A673 (cell line): ENCODE results near the gene LTB4R. TPM values are rescaled to one million over a fixed set of nuclear protein-coding genes. Genes with fewer than 3 reads are reported as not detected.

Source experiments
- BruUV-seq: library from RNA; stranded (reverse); fragments of 400-500 nt; replicated peaks from 2 replicates; lab custom pipeline; 2021; lab: Mats Ljungman, UMichigan
- CTCF ChIA-PET: fragments of 300-600 bp; sonication (Branson Sonifier 250); formaldehyde crosslinking; loops from one replicate; lab custom pipeline; 2022; ENCODE audit warnings: antibody characterized with exemption; lab: Charles Lee
- POLR2A ChIA-PET: fragments of 300-600 bp; sonication (Branson Sonifier 250); formaldehyde crosslinking; loops from one replicate; lab custom pipeline; 2022; ENCODE audit warnings: antibody characterized with exemption; ENCODE audit not compliant: low non-redundant PET; lab: Charles Lee
- DNase-seq: peaks from one replicate; pipeline ENCODE4 v3.0.0-alpha.2; 2015; ENCODE audit warnings: low spot score
- H3K27ac ChIP-seq: fragments of 200-600 bp; sonication (generic); 2 replicates; pipeline ENCODE4 v1.5.1; 2016; ENCODE audit warnings: mixed run types, low read depth, mild to moderate bottlenecking, mixed read lengths, antibody characterized with exemption, low read length; ENCODE audit not compliant: poor library complexity, severe bottlenecking
- H3K27me3 ChIP-seq: fragments of 200-600 bp; sonication (generic); replicated peaks from 2 replicates; pipeline ENCODE4 v1.6.1; 2017; ENCODE audit warnings: mixed run types, low read depth, mild to moderate bottlenecking, mixed read lengths, antibody characterized with exemption, low read length; ENCODE audit not compliant: insufficient read depth, poor library complexity
- H3K36me3 ChIP-seq: fragments of 200-600 bp; sonication (generic); 2 replicates; pipeline ENCODE4 v1.6.1; 2016; ENCODE audit warnings: mixed run types, mild to moderate bottlenecking, mixed read lengths, antibody characterized with exemption, low read length; ENCODE audit not compliant: insufficient read depth, poor library complexity, severe bottlenecking
- H3K4me1 ChIP-seq: fragments of 200-600 bp; sonication (generic); 2 replicates; pipeline ENCODE4 v1.6.1; 2017; ENCODE audit warnings: mixed run types, mild to moderate bottlenecking, mixed read lengths, antibody characterized with exemption, low read length; ENCODE audit not compliant: insufficient read depth, poor library complexity, severe bottlenecking
- H3K4me3 ChIP-seq: fragments of 200-600 bp; sonication (generic); 2 replicates; pipeline ENCODE4 v1.5.1; 2016; ENCODE audit warnings: low read depth, mixed run types, mild to moderate bottlenecking, mixed read lengths, low read length; ENCODE audit not compliant: poor library complexity, severe bottlenecking
- H3K9me3 ChIP-seq: fragments of 200-600 bp; sonication (generic); 2 replicates; pipeline ENCODE4 v1.6.1; 2016; ENCODE audit warnings: mixed run types, low read depth, mild to moderate bottlenecking, mixed read lengths, antibody characterized with exemption, low read length; ENCODE audit not compliant: poor library complexity, severe bottlenecking
- CTCF ChIP-seq: fragments of 300-800, 200-600 bp; sonication (generic); conservative IDR thresholded peaks from 2 replicates; pipeline ENCODE4 v1.5.1; 2017; ENCODE audit warnings: low read depth, mild to moderate bottlenecking, antibody characterized with exemption, low read length, moderate library complexity, mixed read lengths
- EZH2 ChIP-seq: fragments of 200-600 bp; sonication (generic); IDR thresholded peaks from 2 replicates; pipeline ENCODE4 v1.6.1; 2017; ENCODE audit warnings: borderline replicate concordance, low read depth, mild to moderate bottlenecking, mixed read lengths, antibody characterized with exemption, low read length; ENCODE audit not compliant: poor library complexity, severe bottlenecking
- intact Hi-C: fragments of 100-400 bp; cut with micrococcal nuclease; formaldehyde crosslinking; loops from one replicate; pipeline ENCODE4 v1.10.0; 2022; ENCODE audit not compliant: unreplicated experiment
- total RNA-seq: library from RNA; stranded (reverse); gene quantifications from 2 replicates; pipeline ENCODE4 v1.2.3, GENCODE V29; 2021

Gene LTB4R
- total RNA-seq, 1 experiment from 2014 or later: 6.6 TPM

- BruUV-seq: no TSS peak
- peaks cover 10% of the 10 kb centered on the region for H3K4me1 ChIP-seq
- ChIA-PET CTCF (interaction anchor here (0.9 to 4.8 kb wide), 4 partner anchors 24 to 104 kb away, joined by 4 to 101 read pairs (median 16); partner anchors contain the start of genes CBLN3, CIDEB, KHNYN and TINF2), POLR2A (interaction anchor here (1.0 kb wide), 1 partner anchor 100 kb away, joined by 4 read pairs; no protein-coding TSS in a partner anchor)
- TF ChIP-seq EZH2: no peak
- TF ChIP-seq CTCF: no peak
- DNase-seq: no peak
- H3K4me3 ChIP-seq: no peak overlapping the region
- H3K27ac ChIP-seq: no peak overlapping the region
- no peaks in the 10 kb centered on the region for H3K9me3 ChIP-seq
- H3K36me3 ChIP-seq: no peaks in the 10 kb centered on the region
- intact Hi-C loops: loop anchor here (2.0 kb wide), 1 partner anchor 99 kb away; no protein-coding TSS in a partner anchor
- no peaks in the 10 kb centered on the region for H3K27me3 ChIP-seq
Observed at GRCh38 chr14:24331731-24332267, 20.5 kb downstream of the LTB4R start.

GRCh38 chr14:24332268-24332993 is 21.1 kb downstream of the LTB4R start:
- Histone ChIP-seq H3K4me1 (peaks cover 10% of the 10 kb centered on the region), H3K9me3 (no peaks in the 10 kb centered on the region), H3K4me3 (no peak overlapping the region), H3K27ac (no peak overlapping the region), H3K36me3 (no peaks in the 10 kb centered on the region), H3K27me3 (no peaks in the 10 kb centered on the region)
- CTCF ChIA-PET: interaction anchor here (0.9 to 4.8 kb wide), 6 partner anchors 15 to 104 kb away, joined by 3 to 101 read pairs (median 5); partner anchors contain the start of genes CBLN3, CIDEB, KHNYN and NYNRIN
- POLR2A ChIA-PET: interaction anchor here (1.0 kb wide), 1 partner anchor 99 kb away, joined by 4 read pairs; no protein-coding TSS in a partner anchor
- TF ChIP-seq CTCF (peak; percentile 79), EZH2 (no peak)
- peak; percentile 88 for DNase-seq
- no TSS peak for BruUV-seq
- intact Hi-C loops: loop anchor here (2.0 kb wide), 1 partner anchor 98 kb away; no protein-coding TSS in a partner anchor

- intact Hi-C loops: loop anchor here (1.0 kb wide), 1 partner anchor 33 kb away; no protein-coding TSS in a partner anchor
- H3K9me3 ChIP-seq: no peaks in the 10 kb centered on the region
- H3K27me3 ChIP-seq: no peaks in the 10 kb centered on the region
- no TSS peak for BruUV-seq
- no peaks in the 10 kb centered on the region for H3K36me3 ChIP-seq
- ChIA-PET POLR2A (no interaction called here), CTCF (interaction anchor here (1.5 to 4.8 kb wide), 4 partner anchors 85 to 107 kb away, joined by 6 to 101 read pairs (median 6); partner anchors contain the start of genes CBLN3, KHNYN and TINF2)
- H3K4me3 ChIP-seq: peak within 1 kb of the TSS; percentile 43
- H3K4me1 ChIP-seq: peaks cover 10% of the 10 kb centered on the region
- no peak within 1 kb of the TSS for H3K27ac ChIP-seq
- DNase-seq: no peak
- TF ChIP-seq CTCF (no peak), EZH2 (no peak)
Observed at GRCh38 chr14:24334431-24335291, 23.4 kb downstream of the LTB4R start, which contains the start of gene ADCY4. ADCY4 (minus strand) TSS chr14:24335071; CDS start chr14:24334652, 419 bp downstream.
